Activated CD8-positive, alpha-beta memory T cell treated with anti-CD3 and anti-CD28 coated beads, Interleukin-2, amount 50 U/mL, for 4 hours (primary cell): ENCODE results near the gene NTM.

ENCODE experiments used
- DNase-seq: peaks from one replicate; pipeline ENCODE4 v3.0.0-alpha.2; 2020

NTM gene

GRCh38 chr11:131985846-131986301, 615.5 kb downstream of the NTM start:
- DNase-seq = no peak

DNA sequence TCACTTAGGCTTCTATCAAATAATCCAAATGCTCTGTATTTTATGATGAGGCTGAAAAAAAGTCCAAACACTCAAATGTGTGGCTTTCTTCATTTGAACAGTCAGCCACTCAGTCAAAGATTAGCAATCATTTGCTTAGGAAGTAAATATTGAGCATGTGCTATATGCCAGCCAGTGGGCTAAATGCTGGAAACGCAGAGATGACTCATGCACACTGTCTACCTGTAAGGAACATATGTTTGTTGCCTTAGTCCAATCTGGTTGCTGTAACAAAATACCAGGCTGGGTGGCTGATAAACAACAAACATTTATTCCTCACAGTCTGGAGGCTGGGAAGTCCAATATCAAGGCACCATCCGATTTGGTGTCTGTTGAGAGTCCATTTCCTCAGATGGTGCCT, 617.3 kb downstream of the NTM start:
- DNase-seq = no peak

GRCh38 chr11:131991606-131992005, 621.2 kb downstream of the NTM start:
- no peak for DNase-seq

DNA sequence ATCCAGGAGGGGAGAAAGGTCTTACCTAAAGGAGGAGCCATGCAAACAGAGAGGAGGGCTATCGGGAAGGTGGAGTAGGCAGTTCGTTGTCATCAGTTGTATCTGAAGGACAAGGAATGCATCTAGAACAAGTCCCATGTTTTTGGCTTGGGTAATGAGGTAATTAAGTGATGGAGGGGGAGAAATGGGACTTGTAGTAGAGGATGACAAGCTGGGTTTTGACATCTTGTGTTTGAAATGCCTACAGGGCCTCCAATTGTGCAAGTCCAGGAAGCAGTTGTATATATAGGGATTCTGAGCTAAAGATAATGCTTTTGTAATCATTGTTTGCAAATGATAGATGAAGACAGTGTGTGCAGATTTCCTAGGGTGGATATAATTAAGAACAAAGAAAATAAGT, 622.8 kb downstream of the NTM start:
- no peak for DNase-seq

- no peak for DNase-seq
Measured at GRCh38 chr11:131998020-131998419, 627.6 kb downstream of the NTM start.

DNA sequence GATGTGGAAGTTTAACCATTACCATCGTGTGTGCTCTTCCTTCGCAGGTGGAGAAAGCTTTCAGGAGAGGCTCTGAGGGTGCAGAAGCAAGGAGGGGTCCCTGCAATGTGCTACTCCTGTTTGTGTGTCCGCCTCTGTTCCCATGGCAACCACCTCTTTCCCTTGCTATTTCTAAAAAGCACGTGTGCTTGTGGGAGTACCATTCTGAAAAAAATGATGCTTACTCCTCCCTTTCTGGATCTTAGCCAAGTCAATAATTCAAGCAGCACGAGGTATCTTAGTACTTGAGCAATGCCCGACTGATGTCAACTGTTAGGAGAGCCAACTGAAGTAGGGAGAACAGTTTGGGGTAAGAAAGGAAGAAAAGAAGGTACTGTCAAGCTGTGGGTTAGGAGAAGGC, 628.7 kb downstream of the NTM start:
- DNase-seq = no peak

GRCh38 chr11:131999955-132000354, 629.5 kb downstream of the NTM start:
- no peak for DNase-seq

GRCh38 chr11:132005887-132006286, 635.5 kb downstream of the NTM start:
- no peak for DNase-seq

- no peak for DNase-seq
Measured at GRCh38 chr11:132006884-132007580, 636.6 kb downstream of the NTM start.

DNA sequence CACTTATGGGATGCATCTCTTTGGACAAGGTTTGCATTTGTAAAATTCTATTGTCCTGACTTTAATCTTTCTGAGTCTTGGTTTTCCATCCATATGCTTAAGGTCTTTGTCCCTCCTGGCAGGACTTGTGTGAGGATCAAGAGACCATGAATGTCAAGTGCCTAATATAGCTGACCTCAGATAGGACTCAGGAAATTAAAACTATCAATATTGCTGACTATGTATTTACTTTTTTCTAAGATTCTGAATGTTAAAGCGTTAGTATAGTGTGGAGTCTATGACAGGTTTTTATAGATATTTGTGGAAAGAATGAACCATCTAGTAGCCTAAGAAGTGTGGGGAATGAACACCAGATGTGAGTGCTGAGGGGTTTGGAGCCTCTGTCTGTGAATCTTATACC, 637.8 kb downstream of the NTM start:
- no peak for DNase-seq

- DNase-seq = no peak
Measured at GRCh38 chr11:132008872-132009271, 638.5 kb downstream of the NTM start.

DNA sequence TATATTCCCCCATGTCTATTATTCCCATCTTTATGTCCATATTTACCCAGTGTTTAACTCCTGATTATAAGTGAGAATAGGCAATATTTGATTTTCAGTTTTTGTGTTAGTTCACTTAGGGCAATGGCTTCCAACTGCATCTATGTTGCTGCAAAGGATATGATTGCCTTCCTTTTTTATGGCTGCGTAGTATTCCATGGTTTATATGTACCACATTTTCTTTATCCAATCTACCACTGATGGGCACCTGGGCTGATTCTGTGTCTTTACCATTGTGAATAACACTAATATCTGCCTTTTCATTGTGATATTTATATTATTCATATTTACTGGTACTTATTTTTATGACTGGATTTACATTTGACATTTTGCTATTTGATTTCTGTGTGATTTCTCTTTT, 649.6 kb downstream of the NTM start:
- no peak for DNase-seq

- no peak for DNase-seq
Measured at GRCh38 chr11:132022285-132022684, 651.9 kb downstream of the NTM start.

DNA sequence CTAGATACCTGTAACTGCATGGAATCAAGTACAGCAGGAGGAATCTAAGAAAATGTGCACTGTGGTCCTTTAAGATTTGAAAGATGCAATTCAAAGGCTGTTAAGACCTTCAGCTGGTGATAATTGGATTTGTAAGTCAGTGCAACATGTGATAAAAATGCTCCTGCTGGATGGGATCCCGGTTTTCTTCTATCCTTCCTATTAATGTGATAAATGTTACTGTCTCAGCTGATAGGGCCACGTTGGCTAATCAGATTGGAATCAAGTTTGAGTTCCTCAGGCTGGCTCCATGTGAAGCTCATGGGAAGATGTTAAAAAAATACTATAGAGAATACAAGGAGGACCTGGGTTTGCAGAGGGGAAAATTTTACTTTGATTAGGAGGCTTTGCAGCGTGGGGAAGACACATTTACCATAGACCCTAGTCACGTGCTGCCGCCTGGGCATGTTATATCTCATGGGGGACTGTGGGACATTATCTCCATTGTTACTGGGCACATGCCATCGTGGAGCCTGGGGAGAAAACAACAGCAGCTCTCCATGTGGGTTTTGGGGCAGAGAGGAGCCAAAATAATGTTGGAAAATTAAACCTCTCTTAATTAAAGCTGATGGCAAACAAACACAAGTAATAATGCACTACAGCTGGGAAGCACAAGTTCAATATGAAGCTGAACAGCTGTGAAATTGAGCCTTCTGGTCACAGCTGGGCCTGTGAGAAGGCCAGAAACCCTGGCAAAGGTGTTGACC, 652.5 kb downstream of the NTM start:
- DNase-seq = no peak

DNA sequence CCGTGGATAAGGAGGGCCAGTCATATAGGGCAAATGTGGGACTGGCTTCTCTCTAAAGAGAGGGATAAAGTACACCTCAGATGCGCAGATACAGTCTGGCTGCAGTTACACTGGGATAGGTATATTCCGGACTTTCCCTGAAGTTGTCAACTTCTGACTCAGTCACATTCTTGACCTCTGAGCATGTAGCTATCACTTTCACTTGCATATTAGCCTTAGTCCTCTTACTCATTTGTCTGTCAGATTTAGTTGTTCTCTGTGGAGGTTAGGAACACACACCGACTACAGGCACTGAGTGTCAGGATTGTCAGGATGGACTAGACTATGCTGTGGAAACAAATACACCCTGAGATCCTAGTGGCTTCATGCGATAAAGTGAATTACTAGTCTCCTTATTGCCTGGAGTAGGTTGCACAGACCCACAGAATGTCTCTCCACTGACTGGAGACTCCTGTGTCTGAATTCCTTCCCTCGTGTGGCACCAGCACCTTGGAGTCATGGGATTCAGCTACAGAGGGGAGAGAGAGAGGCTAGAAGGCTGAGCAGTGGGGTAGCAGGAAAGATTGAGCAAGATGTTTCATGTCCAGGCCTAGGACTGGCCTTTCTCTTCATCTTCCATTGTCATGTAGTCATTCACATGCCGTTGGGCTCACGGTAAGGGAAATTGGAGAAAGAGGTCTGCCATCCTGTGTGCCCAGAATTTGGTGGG, 654.3 kb downstream of the NTM start:
- DNase-seq = no peak

DNA sequence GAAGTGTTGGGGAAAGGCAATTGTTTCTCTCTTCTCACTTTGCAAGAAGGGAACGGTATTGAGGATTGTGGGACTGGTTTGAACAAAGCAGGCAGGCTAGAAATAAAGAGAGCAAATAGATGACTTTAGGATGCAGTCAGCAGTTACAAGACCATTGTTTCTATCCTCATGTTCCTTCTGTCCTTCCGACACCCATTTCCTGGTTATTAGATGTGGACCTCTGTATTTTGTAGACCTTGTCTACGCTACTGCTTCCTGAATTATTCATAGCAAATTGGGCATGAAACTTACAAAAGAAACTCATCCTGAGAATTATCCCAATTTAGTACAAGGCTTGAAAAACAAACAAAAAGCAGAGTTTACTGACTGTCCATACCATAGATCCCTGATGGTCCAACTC, 656.3 kb downstream of the NTM start:
- no peak for DNase-seq

DNA sequence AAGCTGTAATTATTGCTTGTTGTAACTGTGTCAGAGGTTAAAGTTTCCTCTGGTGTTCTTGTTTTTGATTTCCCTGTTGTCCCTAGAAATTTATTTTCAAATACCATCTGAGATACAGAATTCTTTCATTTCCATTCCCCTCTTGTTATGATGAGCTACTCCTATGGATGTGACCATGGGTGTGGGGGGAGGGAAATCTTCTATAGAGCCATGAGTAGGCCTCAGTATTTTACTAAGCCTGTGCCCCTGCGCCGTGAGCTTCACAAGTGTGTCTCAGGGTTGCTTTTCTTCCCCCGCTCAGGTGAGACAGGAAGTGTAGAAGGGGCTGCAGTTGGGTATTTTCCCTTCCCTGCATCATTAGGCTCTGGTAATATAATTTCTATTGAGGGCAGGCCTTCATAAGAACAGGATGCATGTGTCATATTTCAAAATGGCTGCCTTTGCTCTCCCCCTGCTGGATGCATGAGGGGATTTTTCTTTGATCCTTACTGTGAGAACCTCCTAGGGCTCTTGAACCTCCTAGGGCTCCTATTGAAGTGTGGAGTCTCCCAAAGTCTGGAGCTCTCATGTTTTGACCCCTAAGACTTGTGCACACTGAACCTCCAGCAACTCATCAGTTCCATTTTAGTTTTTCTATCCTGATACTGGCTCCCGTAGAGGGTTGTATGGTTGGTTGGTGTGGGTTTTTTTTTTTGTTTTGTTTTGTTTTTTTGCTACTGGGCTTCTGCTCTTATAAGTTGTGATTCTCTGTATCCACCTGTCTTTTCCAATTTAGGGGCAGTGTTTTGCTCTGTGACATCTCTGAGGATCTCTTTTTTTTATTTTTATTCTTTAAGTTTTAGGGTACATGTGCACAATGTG, 658.2 kb downstream of the NTM start:
- no peak for DNase-seq

- no peak for DNase-seq
Measured at GRCh38 chr11:132030896-132031295, 660.5 kb downstream of the NTM start.

DNA sequence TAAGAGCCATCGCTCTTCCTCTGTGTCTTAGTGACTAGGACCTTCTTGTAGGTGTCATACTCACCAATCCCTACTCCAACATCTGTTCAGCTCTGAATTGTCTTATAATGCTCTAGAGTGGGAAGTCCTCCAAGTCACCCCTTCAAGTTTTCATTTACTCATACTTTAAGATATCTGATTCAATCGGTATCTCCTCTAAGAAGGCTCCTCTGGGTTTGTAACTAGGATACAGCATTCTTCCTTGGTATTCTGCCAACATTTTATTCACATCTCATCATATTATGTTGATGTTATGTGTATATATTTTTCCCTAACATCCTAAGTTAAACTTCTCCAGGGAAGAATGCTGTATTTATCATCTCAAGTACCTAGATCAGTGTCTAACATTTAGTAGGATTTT, 662.1 kb downstream of the NTM start:
- no peak for DNase-seq

- DNase-seq = no peak
Measured at GRCh38 chr11:132033051-132033450, 662.6 kb downstream of the NTM start.

DNA sequence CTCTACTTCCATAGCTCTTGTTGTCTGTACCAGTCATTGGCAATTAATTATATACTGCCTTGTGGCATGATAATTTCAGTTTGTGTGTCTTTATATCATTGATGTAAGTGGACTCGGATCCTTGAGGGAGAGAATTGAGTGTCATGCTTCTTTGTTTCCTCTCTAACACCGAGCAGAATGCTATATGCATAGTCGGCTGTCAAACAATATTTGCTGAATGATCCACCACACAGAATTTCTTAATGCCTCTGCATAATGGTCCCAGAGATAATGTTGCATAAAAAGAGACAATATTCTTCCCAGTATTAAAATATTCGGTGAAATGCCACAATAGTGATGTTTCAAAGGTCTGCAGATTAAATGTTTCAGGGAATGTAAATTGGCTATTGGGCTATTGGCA, 664.8 kb downstream of the NTM start:
- DNase-seq = no peak

DNA sequence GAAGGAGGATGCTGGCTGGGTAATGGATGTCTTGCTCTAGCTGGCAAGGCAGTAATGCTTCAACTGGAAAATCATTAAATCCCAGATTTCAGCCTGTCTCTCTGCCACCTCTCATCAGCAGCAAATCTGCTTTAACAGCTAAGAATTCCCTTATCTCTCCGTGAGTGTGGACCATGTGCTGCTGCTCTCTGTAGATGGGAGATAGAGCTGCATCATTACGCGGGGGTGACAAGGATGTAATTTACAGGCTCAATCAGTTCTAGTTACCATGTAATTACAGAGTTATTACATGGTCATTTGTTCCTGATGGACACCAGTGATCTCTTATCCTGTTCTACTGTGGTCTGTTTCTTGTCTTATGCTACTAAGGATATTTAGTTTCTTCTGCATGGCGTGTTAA, 665.4 kb downstream of the NTM start:
- DNase-seq = no peak

DNA sequence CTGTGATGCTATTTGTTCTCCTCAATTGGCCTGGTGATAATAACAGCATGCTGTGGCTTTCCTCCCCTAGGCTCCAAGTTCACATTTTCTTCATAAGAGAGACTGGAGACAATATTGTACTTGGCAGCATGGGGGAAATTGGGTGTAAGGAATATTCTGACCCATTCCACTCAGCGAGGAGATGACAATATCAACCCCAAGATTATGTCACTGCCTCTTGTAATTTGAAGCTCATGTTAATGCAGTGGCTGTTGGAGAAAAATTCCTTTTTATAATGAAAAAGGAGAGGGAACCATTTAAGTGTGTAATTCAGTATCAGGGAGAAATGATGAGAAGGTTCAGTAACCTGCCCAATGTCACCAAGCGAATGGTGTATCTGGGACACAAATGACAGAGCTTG, 665.8 kb downstream of the NTM start:
- DNase-seq = no peak
